SK-N-SH (cell line): ENCODE measurements around the gene OR10G3. TPM values are rescaled to one million over a fixed set of nuclear protein-coding genes. Genes with fewer than 3 reads are reported as not detected.

Experiments
- CTCF ChIA-PET: fragments of 300-600, 350-600 bp; formaldehyde crosslinking; extraction: SDS; loops from one replicate; lab custom pipeline; 2021; lab: Yijun Ruan, JAX
- POLR2A ChIA-PET: fragments of 350-600 bp; sonication (Branson Sonifier 250); formaldehyde crosslinking; extraction: SDS; loops from one replicate; lab custom pipeline; 2020; ENCODE audit warnings: antibody characterized with exemption, inconsistent platforms; lab: Yijun Ruan, JAX
- DNase-seq: peaks from one replicate; pipeline ENCODE4 v3.0.0; 2012
- H2AFZ ChIP-seq: fragments of 200-600 bp; sonication (generic); 2 replicates; pipeline ENCODE4 v1.8.1; 2016; ENCODE audit warnings: antibody characterized with exemption, mild to moderate bottlenecking, low read depth
- H3F3A ChIP-seq: fragments of 200-600 bp; sonication (generic); replicated peaks from 2 replicates; pipeline ENCODE3; 2016; ENCODE audit warnings: antibody characterized with exemption, mild to moderate bottlenecking; ENCODE audit not compliant: insufficient read depth
- H3K27ac ChIP-seq, 2 experiments: fragments of 200-500 bp in 1 of 2; fragments of 200-600 bp in 1 of 2; sonication (Bioruptor generic) in 1 of 2; sonication (generic), shearing (Covaris generic) in 1 of 2; 2 replicates each; pipeline versions ENCODE4 v1.5.1 to v1.6.1; 2014 to 2016; ENCODE audit warnings: low read depth in 2 of 2, inconsistent platforms in 1 of 2, low read length in 1 of 2, mild to moderate bottlenecking in 1 of 2, mixed read lengths in 1 of 2
- H3K27me3 ChIP-seq: fragments of 200-600 bp; sonication (generic), shearing (Covaris generic); 2 replicates; pipeline ENCODE4 v1.6.1; 2016; ENCODE audit warnings: mixed run types; ENCODE audit not compliant: insufficient read depth
- H3K36me3 ChIP-seq, 2 experiments: fragments of 200-500 bp in 1 of 2; fragments of 200-600 bp in 1 of 2; sonication (Bioruptor generic) in 1 of 2; sonication (generic) in 1 of 2; replicated peaks in 1 of 2; 2 replicates each; pipeline versions ENCODE3 to v1.5.1; 2014 to 2016; ENCODE audit warnings: low read length in 1 of 2, mild to moderate bottlenecking in 1 of 2; ENCODE audit not compliant: insufficient read depth in 2 of 2, control insufficient read depth in 1 of 2
- H3K4me1 ChIP-seq, 2 experiments: fragments of 200-500 bp in 1 of 2; fragments of 200-600 bp in 1 of 2; sonication (Bioruptor generic) in 1 of 2; sonication (generic), shearing (Covaris generic) in 1 of 2; 2 replicates each; pipeline versions ENCODE4 v1.5.1 to v1.6.1; 2014 to 2016; ENCODE audit warnings: low read depth in 1 of 2, low read length in 1 of 2, mixed run types in 1 of 2; ENCODE audit not compliant: insufficient read depth in 2 of 2, control insufficient read depth in 1 of 2
- H3K4me2 ChIP-seq: fragments of 200-600 bp; sonication (generic), shearing (Covaris generic); 2 replicates; pipeline ENCODE4 v1.6.1; 2017; ENCODE audit warnings: mixed run types
- H3K4me3 ChIP-seq, 2 experiments: fragments of 200-500 bp in 1 of 2; fragments of 200-600 bp in 1 of 2; sonication (Bioruptor generic) in 1 of 2; sonication (generic), shearing (Covaris generic) in 1 of 2; 2 replicates each; pipeline versions ENCODE4 v1.5.1 to v1.8.1; 2014 to 2016; ENCODE audit warnings: low read depth in 2 of 2, inconsistent platforms in 1 of 2, low read length in 1 of 2, mild to moderate bottlenecking in 1 of 2, mixed read lengths in 1 of 2, moderate library complexity in 1 of 2
- H3K79me2 ChIP-seq: fragments of 200-600 bp; sonication (generic); 2 replicates; pipeline ENCODE4 v1.8.1; 2017; ENCODE audit warnings: mild to moderate bottlenecking; ENCODE audit not compliant: insufficient read depth
- H3K9ac ChIP-seq: fragments of 200-600 bp; sonication (generic); 2 replicates; pipeline ENCODE4 v1.6.1; 2017; ENCODE audit warnings: mixed run types
- H3K9me2 ChIP-seq: fragments of 200-600 bp; sonication (generic); 2 replicates; pipeline ENCODE4 v1.6.1; 2017; ENCODE audit warnings: mixed run types
- H3K9me3 ChIP-seq: fragments of 200-600 bp; sonication (generic); 2 replicates; pipeline ENCODE4 v1.6.1; 2017; ENCODE audit warnings: mixed run types, mild to moderate bottlenecking, moderate library complexity
- H4K20me1 ChIP-seq: fragments of 200-600 bp; sonication (generic); 2 replicates; pipeline ENCODE4 v1.6.1; 2017; ENCODE audit warnings: mild to moderate bottlenecking, mixed run types; ENCODE audit not compliant: insufficient read depth
- CTCF ChIP-seq: fragments of 200-600 bp; sonication (generic); IDR thresholded peaks from 2 replicates; pipeline ENCODE4 v1.6.1; 2017; ENCODE audit warnings: antibody characterized with exemption, mild to moderate bottlenecking, moderate library complexity
- EP300 ChIP-seq, 2 experiments: IDR thresholded peaks; 2 replicates each; pipeline versions ENCODE4 v1.4.0 to v1.6.1; 2012; ENCODE audit warnings: borderline replicate concordance in 1 of 2, low read depth in 1 of 2, low read length in 1 of 2
- EZH2phosphoT487 ChIP-seq: fragments of 200-600 bp; sonication (generic); IDR thresholded peaks from 2 replicates; pipeline ENCODE4 v1.6.1; 2017; ENCODE audit warnings: low read depth, mixed run types, mild to moderate bottlenecking, antibody characterized with exemption, moderate library complexity, borderline replicate concordance
- FOXJ3 ChIP-seq: sonication (generic); formaldehyde crosslinking; IDR thresholded peaks from 2 replicates; pipeline ENCODE4 v1.5.1; 2020; ENCODE audit warnings: mild to moderate bottlenecking, missing genetic modification reagents
- FOXM1 ChIP-seq: IDR thresholded peaks from 2 replicates; pipeline ENCODE4 v1.4.0; 2012; ENCODE audit warnings: low read depth, mild to moderate bottlenecking
- MEF2A ChIP-seq: IDR thresholded peaks from 2 replicates; pipeline ENCODE4 v1.4.0; 2012; ENCODE audit warnings: low read depth, borderline replicate concordance
- MXI1 ChIP-seq: IDR thresholded peaks from 2 replicates; pipeline ENCODE4 v1.6.1; 2012; ENCODE audit warnings: mild to moderate bottlenecking, low read depth, low read length, improper control_type of control experiment
- RFX5 ChIP-seq: IDR thresholded peaks from 2 replicates; pipeline ENCODE4 v1.6.1; 2012; ENCODE audit warnings: mild to moderate bottlenecking, improper control_type of control experiment, low read length
- TCF12 ChIP-seq: IDR thresholded peaks from 2 replicates; pipeline ENCODE4 v1.4.0; 2012
- YY1 ChIP-seq: IDR thresholded peaks from 2 replicates; pipeline ENCODE4 v1.4.0; 2012; ENCODE audit warnings: low read depth, mild to moderate bottlenecking
- ZBTB33 ChIP-seq: IDR thresholded peaks from 2 replicates; pipeline ENCODE4 v1.4.0; 2012; ENCODE audit warnings: low read depth, borderline replicate concordance
- WGBS: methylation state at CpG from one replicate; pipeline ENCODE4 v1.1.6; 2017; ENCODE audit warnings: low lambda C conversion rate; 5-methylcytosine and 5-hydroxymethylcytosine counted together
- polyA plus RNA-seq, 3 experiments: library from polyadenylated mRNA; depleted of rRNA; stranded (reverse); fragments of >200 nt; gene quantifications; 2 replicates each; pipeline ENCODE4 v1.2.3, GENCODE V29; 2012
- TF ChIP-seq, protein P1 (sequence below): IDR thresholded peaks from 2 replicates; pipeline ENCODE4 v1.4.0; 2012; ENCODE audit warnings: low read depth
- TF ChIP-seq, protein P2 (sequence below): fragments of 150-350 bp; IDR thresholded peaks from 2 replicates; pipeline ENCODE4 v1.6.1; 2016; ENCODE audit warnings: mild to moderate bottlenecking, low read depth, low read length

OR10G3 gene
- polyA plus RNA-seq, 1 of the 3 experiments (the other 2 are of a cell fraction), result not detected

GRCh38 chr14:21537090-21537424, 42.8 kb downstream of the OR10G3 start:
- DNase-seq, result no peak
- Histone ChIP-seq H3K9me3 (no peaks in the 10 kb centered on the region), H3K4me3 (peak overlapping the region; percentile 45 to 60; a peak in 3 of 4 replicates), H3K36me3 (no peaks in the 10 kb centered on the region), H3K79me2 (no peaks in the 10 kb centered on the region), H3K9me2 (no peaks in the 10 kb centered on the region), H3K4me2 (peak overlapping the region; percentile 77), H3K9ac (no peak overlapping the region), H3F3A (no peaks in the 10 kb centered on the region), H4K20me1 (no peaks in the 10 kb centered on the region), H3K27ac (no peak overlapping the region), H2AFZ (peak overlapping the region; percentile 51; the same call in 1 of the 2 replicates), H3K27me3 (peaks cover 37% of the 10 kb centered on the region), H3K4me1 (peaks cover 3 to 8% of the 10 kb centered on the region in 2 experiments; a peak in 2 of 4 replicates)
- ChIA-PET CTCF (interaction anchor here (1.0 kb wide), 1 partner anchor 38 kb away, joined by 4 read pairs; no protein-coding TSS in a partner anchor), POLR2A (no interaction called here)
- TF ChIP-seq TCF12, result no peak
- TF ChIP-seq, protein P1, sequence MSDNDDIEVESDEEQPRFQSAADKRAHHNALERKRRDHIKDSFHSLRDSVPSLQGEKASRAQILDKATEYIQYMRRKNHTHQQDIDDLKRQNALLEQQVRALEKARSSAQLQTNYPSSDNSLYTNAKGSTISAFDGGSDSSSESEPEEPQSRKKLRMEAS, result no peak
- TF ChIP-seq YY1, result no peak
- no peak for TF ChIP-seq EZH2phosphoT487
- no peak for TF ChIP-seq FOXJ3 (CRISPR knock-in tag)
- TF ChIP-seq FOXM1, result no peak
- no peak for TF ChIP-seq MEF2A
- no peak for TF ChIP-seq CTCF
- TF ChIP-seq, protein P2, sequence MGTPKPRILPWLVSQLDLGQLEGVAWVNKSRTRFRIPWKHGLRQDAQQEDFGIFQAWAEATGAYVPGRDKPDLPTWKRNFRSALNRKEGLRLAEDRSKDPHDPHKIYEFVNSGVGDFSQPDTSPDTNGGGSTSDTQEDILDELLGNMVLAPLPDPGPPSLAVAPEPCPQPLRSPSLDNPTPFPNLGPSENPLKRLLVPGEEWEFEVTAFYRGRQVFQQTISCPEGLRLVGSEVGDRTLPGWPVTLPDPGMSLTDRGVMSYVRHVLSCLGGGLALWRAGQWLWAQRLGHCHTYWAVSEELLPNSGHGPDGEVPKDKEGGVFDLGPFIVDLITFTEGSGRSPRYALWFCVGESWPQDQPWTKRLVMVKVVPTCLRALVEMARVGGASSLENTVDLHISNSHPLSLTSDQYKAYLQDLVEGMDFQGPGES, result no peak
- no peak for TF ChIP-seq MXI1
- TF ChIP-seq EP300 (IDR thresholded peaks at IDR 0.05; ENCODE audit: borderline replicate concordance in 1 of 2, low read depth in 1 of 2, low read length in 1 of 2), result no peak
- TF ChIP-seq ZBTB33, result no peak
- TF ChIP-seq RFX5, result no peak
- WGBS, result 36% methylated on average over 3 of the region's 3 CpGs
